Stomach (tissue), 4 donors: ENCODE results near the gene MMP10.

Experiments used
- CTCF ChIP-seq, 7 experiments: fragments of 450-650 bp in 4 of 7; fragments of 200-600 bp in 3 of 7; sonication (generic) in 3 of 7; IDR thresholded peaks; one replicate each; pipeline ENCODE4 v1.5.1; 2016 to 2019; ENCODE audit warnings: antibody characterized with exemption in 7 of 7, control low read depth in 2 of 7, mild to moderate bottlenecking in 1 of 7
- EP300 ChIP-seq: sonication (generic); formaldehyde crosslinking; IDR thresholded peaks from one replicate; pipeline ENCODE4 v1.6.1; 2017; ENCODE audit warnings: antibody characterized with exemption
- POLR2A ChIP-seq, 4 donors: fragments of 450-650 bp; IDR thresholded peaks; one replicate each; pipeline ENCODE4 v1.6.1; 2016; ENCODE audit warnings: antibody characterized with exemption in 4 of 4, control low read depth in 2 of 4, mild to moderate bottlenecking in 1 of 4, moderate library complexity in 1 of 4

GRCh38 chr11:102724904-102725500, 55.4 kb downstream of the MMP10 start, which contains the start of gene MMP8:
- TF ChIP-seq POLR2A (IDR thresholded peaks at IDR 0.05) (no peak), CTCF (IDR thresholded peaks at IDR 0.05) (no peak), EP300 (no peak)
